GM21360 (cell line): ENCODE results near the gene GPATCH8.
"Not testable (repeated sequence)": the region's sequence is repeated elsewhere in the genome, so short reads cannot be mapped to it uniquely, and the experiment has no call there.

Source experiments
- ATAC-seq: cut with Tn5 transposase; IDR thresholded peaks from one replicate; pipeline ENCODE4 v1.9.1; 2021; ENCODE audit warnings: mild to moderate bottlenecking, moderate library complexity; ENCODE audit not compliant: unreplicated experiment

GPATCH8 gene

DNA sequence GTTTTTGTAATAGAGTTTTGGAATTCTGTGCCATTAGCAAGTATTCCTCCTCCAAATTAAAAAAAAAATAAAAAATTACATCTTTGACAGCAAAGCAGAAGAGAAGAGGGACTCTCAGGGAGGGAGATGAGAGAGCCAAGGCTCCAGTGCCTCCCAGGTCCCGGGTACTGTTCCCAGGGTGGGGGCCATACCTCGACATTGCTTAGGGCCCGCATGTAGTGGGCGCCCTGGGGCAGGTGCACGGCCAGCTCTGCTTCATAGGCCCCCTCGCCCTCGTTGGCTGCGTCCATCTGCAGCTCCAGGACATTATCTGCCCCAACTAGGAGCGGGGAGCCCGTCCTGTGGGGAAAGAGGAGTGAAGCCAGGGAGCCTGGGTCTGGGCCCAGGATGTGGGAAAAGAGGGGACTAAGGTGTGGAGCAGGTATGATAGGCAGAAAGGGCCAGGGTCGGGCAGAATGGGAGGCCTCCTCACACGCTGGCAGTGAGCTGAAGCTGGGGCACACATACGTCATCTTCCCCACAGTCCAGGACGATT is 125.0 kb downstream of the GPATCH8 start:
- ATAC-seq, result no peak

DNA sequence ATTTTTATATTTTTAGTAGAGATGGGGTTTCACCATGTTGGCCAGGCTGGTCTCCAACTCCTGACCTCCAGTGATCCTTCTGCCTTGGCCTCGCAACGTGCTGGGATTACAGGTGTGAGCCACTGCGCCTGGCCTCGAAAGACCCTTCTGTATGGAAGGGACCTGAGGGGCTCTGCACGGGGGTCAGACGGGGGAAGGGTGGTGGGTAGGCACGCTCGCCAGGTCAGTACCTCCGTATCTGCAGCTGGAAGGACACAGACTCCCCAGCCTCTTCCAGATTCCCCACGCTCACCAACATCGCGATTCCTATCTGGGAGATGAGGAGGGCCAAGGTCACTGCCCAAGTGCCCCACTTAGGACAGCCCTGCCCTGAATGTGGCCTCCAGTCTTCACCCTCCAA is 126.4 kb downstream of the GPATCH8 start:
- no peak for ATAC-seq

DNA sequence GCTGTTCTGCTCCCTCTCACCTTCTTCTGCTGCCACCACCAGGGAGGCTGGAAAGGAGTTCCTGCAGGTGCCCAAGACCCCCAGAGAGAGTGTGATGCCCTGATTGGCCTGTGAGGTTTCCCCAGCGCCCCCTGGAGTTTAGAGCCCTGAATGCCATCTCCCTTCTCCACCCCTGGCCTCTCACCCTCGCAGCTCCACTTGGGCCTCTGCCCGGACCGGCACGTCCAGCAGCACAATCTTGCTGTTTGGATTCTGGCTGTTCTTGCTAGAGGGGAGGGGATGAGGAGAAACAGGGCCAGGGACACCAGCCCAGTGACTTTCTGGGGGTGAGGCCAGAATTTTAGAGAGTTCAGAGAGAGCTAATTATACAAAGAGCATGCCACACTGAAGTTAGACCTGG is 127.1 kb downstream of the GPATCH8 start:
- ATAC-seq, result no peak

DNA sequence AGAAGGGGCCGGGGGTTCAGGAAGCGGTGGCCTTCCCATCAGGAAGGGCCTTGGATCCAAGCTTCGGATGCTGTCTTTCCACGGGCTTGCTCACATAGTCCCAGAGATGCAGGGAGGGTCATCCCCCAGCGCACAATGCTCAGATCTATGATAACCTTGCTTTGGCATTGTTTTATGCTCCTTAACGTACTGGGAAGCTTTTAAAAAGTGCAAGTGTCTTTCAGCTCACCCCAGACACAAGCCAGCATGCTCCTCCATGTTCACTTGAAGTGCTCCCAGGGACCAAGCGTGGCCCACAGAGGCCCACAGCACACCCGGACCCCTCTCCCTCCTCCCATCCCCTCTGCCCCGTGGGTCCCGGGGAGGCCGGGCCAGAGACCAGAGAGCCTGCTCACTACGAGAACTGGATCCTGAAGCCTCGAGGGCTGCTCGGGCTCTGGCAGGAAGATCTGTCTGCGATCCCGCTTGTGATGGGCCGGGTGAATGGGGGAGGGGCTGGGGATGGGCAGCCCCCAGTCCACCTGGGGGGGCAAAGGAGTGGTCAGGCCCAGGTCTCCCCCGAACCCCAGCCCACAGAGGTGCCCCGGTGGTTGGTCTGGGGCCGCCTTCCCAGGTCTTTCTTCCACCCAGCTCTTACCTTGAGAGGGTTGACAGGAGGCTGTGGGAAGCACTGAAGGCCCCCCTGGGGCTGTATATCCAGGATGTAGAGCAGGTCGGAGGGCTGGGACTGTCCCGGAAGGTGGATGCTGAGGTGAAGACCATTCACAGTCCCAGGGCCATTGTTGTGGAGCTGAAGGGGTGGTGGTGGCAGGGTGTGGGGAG is 127.8 kb downstream of the GPATCH8 start:
- ATAC-seq, result no peak

DNA sequence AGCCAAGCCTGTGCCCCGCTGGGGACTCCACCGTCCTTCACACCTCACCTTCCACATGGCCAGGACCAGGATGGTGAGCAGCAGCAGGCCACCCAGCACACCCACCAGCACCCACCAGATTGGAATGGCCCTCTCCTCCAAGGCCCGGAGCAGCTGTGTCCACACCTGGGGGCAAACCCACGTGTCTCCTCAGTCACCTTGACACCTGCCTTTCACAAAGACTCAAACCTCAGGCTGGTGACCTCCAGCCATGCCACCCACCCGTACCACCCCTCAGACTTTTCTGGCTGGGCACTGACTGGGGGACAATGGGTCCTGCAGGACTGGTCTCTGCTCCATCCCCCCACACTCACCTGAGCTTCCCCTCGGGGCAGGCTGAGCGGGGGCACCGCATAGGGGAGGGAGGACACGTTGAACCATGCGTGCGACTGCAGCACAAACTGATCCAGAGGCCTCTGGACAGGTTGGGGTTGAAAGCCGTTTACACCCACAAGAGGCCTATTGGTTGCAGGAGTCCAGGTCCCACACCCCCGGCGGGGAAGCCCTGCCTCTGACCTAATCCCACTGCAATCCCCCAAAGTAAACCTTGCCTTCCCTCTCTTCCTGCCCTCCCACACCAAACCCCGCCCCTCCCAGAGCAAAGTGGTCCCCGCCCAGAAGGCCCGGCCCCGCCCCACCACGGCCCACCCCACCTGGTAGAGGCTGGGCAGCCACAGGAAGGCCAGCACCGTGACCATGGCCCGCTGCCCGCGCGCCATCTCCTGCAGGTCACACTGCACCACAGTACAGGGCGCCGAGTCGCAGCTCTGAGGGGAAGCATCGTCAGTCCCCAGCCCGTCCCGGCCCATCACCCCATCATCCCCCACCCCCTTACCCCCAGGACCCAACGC is 128.7 kb downstream of the GPATCH8 start:
- ATAC-seq, result no peak

DNA sequence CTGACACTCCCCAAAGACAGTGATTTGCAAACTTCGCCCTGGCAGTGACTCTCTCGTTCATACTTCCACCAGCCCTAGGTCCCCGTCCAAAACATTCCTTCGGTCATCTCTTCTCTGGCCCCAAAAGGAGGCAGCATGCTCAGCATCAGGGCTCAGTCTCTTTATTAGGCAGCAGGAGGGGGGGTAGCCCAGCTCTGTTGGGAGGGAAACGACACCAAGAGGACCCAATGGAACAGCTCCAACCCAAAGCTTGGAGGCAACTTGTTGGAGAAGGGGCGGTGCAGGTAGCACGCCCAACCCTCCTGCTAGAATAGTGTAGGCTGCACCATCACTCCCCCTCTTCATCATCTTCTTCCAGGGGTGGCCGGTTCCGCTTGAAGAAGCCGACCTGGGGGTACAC is 131.2 kb downstream of the GPATCH8 start:
- no peak for ATAC-seq

- not testable (repeated sequence) for ATAC-seq
Measured at GRCh38 chr17:44369414-44370023, 133.7 kb downstream of the GPATCH8 start.

GRCh38 chr17:44368391-44369243 is 134.6 kb downstream of the GPATCH8 start:
- ATAC-seq, result not testable (repeated sequence)

DNA sequence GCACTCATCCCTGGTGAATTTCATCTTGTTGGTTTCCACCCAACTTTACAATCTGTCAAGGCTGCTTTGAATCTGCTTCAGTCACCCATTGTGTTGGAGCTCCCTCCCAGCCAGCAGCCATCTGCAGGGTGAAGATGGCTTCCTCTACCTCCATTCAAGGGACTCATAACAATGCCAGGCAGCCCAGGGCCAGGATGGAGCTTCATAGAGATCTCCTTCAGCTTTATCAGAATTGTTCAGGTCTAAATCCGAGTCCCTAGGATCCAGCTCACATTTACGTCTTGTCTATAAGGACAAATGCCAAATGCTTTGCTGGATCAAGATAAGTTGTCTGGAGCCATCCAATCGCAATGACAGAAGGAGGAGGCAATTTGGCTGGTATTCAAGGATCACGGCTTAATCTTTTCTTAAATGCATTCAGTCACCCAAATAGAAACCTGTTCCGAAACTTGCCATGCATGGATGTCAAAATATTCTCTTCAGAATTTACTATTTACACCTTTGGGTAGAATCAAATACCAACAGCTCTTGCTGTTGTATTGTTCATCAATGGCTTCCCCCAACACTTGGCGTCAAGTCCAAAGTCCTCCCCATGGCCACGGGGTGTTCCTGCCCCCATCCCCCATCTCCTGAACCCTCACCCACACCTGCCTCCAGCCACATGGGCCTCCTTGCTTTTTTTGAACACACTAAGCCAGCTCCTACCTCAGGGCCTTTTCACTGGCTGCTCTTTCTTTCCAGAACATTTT is 135.8 kb downstream of the GPATCH8 start:
- ATAC-seq, result no peak

DNA sequence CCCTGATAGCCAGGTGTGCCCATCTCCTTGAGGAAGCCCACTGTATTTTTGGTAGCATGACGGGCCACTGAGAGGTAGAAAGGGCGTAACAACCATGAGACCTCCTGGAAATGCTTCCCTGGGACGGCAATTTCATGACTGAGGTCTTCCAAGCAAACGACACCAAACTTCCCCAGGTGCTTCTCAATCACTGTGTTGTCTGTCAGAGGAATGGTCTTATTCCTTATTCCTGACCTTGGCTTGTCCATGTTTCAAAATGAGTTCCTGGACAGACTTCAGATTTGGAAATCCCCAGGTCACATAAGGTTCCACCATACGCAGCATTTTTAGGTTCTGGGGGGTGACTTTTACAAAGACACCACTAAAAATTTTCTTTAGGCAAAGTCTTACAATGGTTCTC is 138.2 kb downstream of the GPATCH8 start:
- not testable (repeated sequence) for ATAC-seq

- peak; percentile 57 for ATAC-seq
Measured at GRCh38 chr17:44363613-44364159, 139.5 kb downstream of the GPATCH8 start, which contains the start of gene FAM171A2. FAM171A2 (minus strand) TSS chr17:44363853; CDS start chr17:44363714, 139 bp downstream.

GRCh38 chr17:44362949-44363612 is 140.1 kb downstream of the GPATCH8 start:
- peak; percentile 12 for ATAC-seq

- no peak for ATAC-seq
Measured at GRCh38 chr17:44362459-44362948, 140.7 kb downstream of the GPATCH8 start.

DNA sequence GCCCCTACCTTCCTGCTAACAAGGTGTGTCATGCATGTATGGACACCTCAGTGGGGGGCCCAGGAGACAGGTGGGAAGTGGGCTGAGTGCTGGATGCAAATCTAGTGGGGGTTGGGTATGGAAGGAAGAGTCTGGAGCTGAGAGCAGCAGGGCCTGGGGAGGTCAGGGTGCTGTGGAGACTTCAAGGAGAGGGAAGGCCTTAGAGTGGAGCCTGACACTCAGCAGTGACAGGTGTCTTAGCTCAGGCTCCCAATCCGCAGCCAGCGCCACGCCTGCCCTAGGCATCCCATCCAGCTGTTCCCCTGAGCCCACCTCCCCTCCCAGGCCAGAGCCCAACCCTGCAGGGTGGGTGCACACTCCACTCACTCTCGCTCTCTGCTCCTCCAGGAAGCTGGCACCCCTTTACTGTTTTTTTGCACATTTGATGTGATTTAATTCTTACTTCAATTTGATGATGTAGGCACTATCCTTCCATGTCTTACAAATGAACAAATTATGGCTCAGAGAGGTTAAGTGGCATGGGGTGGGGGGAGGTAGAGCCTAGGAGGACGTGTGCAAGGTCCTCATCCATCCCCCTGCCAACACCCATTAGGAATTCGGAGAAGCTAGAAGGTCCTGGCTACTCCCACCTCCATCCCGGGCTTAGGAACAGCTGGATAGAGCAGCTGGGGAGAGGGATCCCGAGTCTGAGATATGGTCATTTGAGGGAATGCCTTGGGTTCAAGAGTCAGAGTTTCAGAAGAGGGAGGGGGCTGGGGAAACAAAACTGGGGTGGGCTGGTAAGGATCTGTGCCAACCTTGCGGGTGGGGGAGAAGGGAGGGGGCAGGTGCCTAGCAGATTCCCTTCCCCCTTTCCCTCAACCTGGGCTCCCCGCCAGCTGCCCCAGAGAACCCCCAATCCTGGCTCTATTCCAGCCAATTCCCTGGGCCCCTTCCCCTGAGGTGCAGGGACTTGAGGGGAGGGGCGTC is 141.6 kb downstream of the GPATCH8 start:
- no peak for ATAC-seq

- ATAC-seq, result no peak
Measured at GRCh38 chr17:44360826-44361225, 142.4 kb downstream of the GPATCH8 start.

DNA sequence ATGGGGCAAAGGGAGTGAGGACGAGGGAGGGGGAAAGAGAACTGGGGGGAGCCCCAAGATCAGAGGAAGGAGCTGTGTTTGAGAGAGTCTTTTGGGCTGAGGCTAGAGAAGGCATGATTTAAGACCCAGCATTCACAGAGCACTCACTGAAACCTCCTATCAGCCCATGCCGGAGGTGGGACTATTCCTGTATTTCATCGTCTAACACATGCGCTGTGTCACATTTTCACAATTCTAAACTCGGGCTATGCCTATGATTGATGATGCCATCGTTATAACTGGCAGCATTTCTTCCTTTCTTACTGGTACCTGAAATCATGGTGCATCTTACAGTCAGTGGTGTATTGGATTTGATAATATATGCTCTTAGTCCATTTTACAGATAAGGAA is 143.1 kb downstream of the GPATCH8 start:
- ATAC-seq, result no peak

DNA sequence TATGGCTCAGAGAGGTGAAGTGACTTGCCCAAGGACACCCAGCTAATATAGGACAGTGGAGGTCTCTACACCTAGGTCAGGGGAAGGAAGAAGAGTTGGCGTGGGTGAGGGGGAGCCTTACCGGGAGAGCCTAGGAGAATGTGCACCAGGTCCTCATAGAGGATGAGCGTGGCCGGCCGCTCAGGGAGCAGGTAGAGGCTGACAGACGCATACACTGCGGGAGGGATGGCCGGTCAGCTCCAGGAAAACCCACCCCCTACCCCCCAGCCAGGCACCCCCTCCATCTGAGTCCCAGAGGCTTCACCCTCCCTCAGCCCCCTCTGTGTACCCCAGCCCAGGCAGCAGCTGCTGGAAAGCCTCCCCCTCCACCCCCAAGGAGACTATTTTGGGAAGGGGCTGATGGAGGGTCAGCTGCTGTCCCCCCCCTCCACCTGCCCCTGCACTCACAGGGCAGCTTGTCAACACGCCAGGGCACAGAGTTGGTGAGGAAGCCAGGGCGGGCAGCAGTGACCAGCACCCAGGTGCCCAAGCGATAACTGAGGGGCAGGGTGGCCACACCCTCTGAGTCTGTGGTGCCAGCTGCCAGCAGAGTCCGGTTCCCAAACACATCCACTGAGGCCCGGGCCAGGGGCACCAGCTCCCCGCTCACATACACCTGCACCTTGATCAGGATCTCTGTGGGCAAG is 143.6 kb downstream of the GPATCH8 start:
- no peak for ATAC-seq
